ENCODE results near the gene VAX1.

The VAX1 gene

GRCh38 chr10:117163954-117164548 lies 26.0 kb upstream of the VAX1 start:
- no peak for DNase-seq

DNA sequence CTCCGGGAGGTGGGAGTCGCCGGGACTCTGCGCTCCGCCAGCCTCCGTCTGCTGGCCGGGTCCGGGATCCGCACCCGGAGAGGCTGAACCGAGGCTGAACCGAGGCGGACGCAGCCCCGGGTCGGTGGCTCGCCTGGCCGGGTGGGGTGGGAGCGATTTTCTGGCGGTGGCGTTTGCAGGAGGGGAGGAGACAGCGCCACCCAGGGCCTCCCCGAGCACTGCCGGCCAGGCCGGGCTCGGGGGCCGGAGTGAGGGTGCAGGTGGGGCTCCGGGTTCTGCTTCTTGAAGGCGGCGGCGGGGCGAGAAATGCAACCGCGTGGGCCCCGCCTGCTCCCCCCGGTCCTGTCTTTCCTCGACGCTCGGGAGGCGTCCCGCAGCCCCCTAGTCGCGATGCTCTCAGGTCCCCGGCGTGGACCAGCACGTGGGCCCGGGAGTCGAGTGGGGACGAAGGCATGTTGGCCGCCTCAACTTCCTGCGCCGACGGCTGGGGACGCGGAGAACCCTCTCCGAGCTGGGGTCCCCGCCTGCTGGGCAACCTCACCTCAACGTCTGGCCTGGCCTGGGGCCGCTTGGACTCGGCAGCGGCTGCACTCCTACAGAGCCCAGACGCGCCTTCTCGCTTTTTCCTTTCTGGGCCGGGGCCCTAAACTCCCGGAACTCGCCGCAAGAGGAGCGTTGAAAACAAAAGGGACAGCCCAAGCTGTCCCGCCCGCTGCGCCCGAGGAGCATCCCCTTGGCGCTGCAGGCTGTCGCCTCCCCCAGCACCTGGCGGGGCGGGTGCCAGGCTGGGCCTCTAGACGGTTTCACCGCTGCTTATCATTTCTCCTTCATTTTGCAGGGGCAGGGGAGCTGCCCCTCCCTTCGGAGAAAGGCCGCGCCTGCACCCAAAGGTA lies 25.2 kb upstream of the VAX1 start:
- no peak for DNase-seq

DNA sequence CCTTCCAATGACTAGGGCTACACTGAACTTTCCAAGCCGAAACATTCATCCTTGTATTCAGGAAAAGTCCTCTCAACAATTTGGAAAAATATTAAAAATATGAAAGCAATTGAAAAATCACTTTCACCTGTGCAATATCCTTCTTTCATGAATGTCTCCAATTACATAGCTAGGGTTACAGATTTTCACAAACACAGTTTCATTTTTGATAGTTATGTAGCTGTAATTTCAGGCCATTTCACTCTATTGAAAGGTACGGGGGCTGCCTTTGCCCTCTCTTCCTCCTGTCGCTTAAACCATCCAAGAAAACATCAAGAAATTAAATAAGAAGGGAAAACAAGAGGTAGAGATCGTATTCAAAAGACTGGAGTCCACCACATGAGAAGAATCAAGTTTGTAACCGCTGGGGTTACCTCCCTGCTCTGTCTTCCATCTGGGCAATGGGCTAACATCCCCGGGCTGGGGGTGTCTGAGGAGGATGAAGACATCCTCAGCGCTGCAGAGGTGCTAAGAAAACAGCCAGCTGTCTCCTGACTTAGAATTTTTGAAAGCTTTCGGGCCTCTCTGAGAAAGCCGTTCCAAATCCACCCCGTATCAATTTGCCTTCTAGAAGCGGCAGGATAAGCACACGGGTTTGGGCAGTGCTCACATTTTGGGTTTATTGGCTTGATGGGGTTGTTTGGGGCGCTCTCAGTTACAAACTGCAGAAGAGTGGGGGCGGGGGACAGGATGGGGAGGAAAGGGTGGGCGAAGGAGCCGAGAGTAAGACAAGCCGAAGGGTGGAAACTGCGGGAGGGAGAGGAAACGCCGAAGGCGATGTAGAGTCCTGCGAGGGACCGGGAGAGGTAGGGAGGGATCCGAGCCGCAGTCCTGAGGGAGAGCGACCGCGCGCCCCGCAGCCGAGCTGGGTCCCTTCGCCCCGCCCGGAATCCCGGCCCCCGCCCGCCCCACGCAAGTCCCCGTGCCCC lies 24.3 kb upstream of the VAX1 start:
- no peak for DNase-seq

- DNase-seq = no peak
These were observed 23.4 kb upstream of the VAX1 start for GRCh38 chr10:117161386-117162033.

GRCh38 chr10:117160567-117160966 lies 22.5 kb upstream of the VAX1 start:
- DNase-seq = no peak

DNA sequence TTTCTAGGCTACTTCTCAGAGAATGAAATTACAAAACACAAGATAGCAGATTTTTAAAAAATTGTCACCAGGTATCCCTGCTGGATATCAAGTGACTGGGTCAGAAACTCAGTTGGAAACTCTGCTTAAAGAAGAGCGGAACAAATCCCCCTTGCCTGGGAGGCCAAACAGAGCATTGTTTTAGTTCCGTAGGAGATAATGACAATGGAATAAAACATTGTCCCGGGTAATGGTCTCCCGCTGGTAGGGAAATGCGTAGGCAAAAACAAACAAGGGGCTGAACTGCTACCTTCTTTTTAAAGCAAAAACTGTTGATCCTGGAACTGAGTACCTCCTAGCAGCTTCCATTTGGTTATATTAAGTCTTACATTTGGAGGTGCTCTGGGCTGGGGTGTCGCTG lies 21.3 kb upstream of the VAX1 start:
- DNase-seq = no peak

GRCh38 chr10:117158297-117158696 lies 20.2 kb upstream of the VAX1 start:
- DNase-seq = no peak

DNA sequence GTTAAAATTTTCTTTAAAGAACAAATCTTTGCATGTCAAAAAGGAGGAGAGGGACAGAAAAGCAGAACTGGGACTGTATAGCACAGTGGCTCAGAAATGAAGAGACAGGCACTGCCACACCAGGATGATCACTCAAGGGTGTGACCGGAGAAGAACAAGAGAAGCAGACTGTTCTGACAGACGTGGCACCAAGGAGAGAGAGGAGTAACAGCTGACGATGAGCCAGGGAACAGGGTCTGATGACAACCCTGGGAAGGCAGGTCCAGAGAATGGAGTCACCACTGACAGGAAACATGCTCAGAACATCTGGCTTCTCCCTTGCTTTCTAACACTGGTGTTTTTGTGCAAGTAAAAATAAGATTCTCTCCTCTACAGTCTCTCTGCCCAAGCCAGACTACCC lies 14.6 kb upstream of the VAX1 start:
- no peak for DNase-seq

DNA sequence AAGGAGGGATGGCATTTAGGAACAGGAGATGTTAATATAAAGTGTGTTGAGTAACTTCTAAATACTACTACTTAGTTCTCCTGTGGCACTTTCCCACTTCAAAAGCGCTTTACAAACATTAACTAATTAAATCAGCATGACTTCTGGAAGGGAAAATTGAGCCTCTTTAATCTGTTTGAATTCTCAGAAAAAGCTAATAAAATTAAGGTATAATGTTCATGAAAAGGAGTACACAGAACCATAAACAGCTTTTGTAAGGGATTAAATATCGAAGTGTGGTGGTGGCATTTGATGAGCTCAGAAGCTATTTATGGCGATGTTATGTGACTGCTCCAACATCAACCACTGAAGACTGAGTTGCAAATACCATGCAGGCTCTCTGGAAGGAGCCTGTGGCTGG lies 10.2 kb upstream of the VAX1 start:
- no peak for DNase-seq

GRCh38 chr10:117145019-117145418 lies 6.9 kb upstream of the VAX1 start:
- no peak for DNase-seq

DNA sequence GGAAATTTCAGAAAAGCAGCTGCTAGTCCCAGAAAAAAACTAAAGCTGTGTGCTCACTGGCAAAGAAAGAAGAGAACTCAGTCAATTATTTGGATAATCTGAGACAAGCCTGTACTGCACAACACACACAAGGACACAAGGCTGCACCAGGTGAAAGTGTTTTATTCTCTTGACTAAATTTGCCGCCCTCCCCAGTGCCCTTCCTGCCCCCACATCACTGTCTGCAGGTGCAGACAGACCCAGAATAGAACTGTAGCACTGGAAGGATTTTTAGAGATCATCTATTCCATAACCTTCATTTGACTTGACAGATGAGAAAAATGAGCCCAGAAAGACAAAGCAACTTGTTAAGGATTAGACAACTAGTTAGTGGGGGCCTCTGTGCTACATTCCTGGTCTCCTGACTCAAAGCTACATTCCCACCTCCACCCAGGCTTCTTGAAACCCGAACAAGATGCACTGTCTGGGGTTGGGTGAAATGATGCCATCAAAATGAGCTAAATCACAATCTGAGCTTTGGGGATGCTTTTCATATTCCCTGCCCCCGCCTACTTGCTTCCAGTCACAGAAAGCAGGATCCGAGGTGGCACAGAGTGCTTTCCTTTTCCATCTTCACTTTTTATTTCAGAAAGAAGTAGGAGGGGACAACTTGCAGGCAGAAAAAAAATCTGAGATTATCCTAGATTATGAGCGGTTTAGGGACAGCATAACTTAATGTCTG lies 5.2 kb upstream of the VAX1 start:
- DNase-seq = no peak

- DNase-seq = no peak
These were observed 2.4 kb upstream of the VAX1 start for GRCh38 chr10:117140525-117140902.

DNA sequence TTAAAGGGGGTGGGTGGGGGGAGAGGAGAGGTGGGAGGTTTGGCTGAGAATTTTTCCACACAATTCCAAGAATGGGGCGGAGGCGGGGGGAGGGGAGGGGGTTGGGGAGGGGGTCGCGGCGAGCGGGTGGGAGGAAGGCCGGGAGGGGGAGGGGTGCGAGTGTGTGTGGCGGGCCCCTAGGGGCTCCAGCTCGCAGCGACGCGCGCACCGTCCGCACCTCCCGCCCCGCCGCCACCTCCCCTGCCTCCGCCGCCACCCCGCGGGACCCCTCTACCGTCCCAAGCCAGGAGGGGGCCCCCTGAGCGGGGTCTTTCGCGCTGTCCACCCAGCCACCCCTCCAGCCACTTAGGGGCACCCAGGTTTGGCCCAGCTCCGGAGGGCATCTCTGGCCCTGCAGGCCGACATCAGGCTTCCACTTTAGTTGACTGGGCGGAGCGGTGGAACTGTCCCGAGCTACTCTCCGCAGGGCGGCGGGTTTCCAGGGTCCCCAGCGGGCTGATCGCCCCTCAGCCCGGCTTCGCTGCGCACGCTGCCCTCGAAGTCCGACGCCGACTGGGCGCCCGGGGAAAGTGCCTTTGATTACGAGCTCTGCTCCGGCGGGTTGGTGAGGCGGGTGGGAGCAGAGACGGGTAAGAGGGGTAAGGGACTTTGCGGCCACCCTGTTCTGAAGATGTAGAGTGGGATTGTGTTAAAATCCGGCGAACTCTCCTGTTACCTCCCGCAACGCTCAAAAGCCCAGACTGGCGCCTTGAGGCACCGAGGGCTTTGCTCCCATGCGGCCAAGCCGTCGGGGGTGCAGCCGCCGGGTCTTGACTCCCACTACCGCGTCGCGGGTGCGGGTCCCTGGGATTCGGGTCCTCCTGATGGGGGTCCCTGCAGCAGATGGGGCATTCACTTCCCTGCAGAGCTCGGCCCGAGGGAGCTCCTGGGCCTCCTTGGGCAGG lies 1.8 kb upstream of the VAX1 start:
- DNase-seq = no peak

- no peak for DNase-seq
These were observed 939 bp upstream of the VAX1 start for GRCh38 chr10:117138838-117139580.

DNA sequence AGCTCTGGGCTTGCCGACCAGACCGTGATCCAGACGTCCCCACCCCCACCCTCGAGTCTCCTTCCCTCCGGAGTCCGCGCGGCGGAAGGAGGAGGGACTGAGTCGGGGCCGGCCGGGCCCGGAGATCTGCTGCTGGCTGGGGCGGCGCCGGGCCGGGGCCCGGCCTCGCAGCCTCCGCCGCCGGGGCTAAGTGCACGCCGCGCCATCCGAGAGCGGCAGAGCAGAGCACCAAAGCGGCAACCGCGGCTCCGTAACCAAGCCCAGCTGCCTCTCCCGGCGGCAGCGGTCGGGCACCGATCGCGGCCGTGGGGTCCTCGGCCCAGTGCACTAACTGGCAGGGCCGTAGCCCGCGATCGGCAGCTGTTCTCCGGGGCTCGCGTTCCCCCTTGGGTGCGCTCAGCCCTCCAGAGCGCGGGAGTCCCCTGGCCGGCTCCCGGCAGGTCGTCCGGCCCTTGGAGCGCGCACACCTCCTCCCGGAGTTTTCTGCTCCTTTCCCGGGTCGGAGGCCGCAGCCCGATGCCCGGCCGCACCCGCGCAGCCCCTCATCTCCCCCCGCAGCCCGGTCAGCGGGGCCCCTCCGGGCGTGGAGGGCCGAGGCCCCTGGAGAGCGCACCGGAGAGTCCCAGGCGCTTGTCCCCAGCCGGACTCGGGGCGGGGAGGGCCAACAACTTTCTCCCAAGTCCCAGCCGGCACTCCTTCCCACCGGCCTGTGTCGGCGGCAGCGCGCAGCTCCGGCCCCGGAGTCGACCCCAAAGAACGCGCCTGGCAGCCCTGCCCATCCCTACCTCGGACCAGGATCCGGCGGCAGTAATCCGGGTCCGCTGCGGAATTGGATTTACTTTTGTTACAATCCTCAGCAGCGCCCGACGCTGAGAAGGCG lies 799 bp downstream of the VAX1 start:
- no peak for DNase-seq

GRCh38 chr10:117136391-117136975 lies 1.6 kb downstream of the VAX1 start:
- DNase-seq = no peak

GRCh38 chr10:117135480-117136140 lies 2.5 kb downstream of the VAX1 start:
- DNase-seq = no peak

DNA sequence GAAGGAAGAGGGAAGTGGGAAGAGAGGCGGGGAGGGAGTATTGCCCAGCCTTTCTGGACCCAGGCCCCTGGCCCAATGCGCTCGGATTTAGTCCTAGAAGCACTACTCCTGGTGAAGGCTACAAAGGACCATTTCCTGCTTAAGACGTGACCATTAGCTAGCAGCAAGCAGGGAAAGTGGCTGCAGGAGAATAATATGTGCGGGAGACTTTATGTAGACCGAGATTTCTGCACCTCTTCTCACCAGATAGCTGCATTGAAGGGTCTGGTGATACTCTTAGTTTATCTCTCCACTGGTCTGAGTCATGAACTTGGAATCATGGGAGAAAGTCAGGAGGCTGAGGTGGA lies 3.1 kb downstream of the VAX1 start:
- no peak for DNase-seq

Measured in NCI-H524 treated with DMSO at 0.1 percent for 48 hours (cell line).